Endothelial cell of umbilical vein (primary cell): ENCODE data around the gene DDIT4. TPM values are rescaled to one million over a fixed set of nuclear protein-coding genes. Genes with fewer than 3 reads are reported as not detected.

Experiments used
- BruUV-seq: library from RNA; stranded (reverse); fragments of 400-500 nt; replicated peaks from 2 replicates; lab custom pipeline; 2021; lab: Mats Ljungman, UMichigan
- CTCF ChIA-PET: fragments of 300-600, 350-600 bp; sonication (Branson Sonifier 250); formaldehyde crosslinking; loops from one replicate; lab custom pipeline; 2021; ENCODE audit warnings: antibody characterized with exemption, inconsistent platforms; lab: Charles Lee
- POLR2A ChIA-PET: fragments of 300-600, 350-600 bp; sonication (Branson Sonifier 250); formaldehyde crosslinking; loops from one replicate; lab custom pipeline; 2021; ENCODE audit warnings: antibody characterized with exemption, inconsistent platforms; lab: Charles Lee
- DNase-seq: peaks from one replicate; pipeline ENCODE4 v3.0.0-alpha.2; 2011; ENCODE audit warnings: low read depth, low spot score
- FAIRE-seq: peaks from 2 replicates; lab custom pipeline; 2011; peaks lifted over from hg19 to GRCh38; lab: Jason Lieb, UNC
- H2AFZ ChIP-seq: 2 replicates; pipeline ENCODE4 v1.6.0; 2012; ENCODE audit warnings: low read depth, low read length, control low read depth, inconsistent platforms
- H3K27ac ChIP-seq: 2 replicates; pipeline ENCODE4 v1.5.1; 2011; ENCODE audit warnings: low read depth, mild to moderate bottlenecking, control low read depth, low read length, moderate library complexity; ENCODE audit not compliant: insufficient read depth
- H3K27me3 ChIP-seq, 2 experiments: 2 replicates each; pipeline versions ENCODE4 v1.6.0 to v1.6.1; 2011; ENCODE audit warnings: low read length in 2 of 2, mixed read lengths in 1 of 2; ENCODE audit not compliant: control insufficient read depth in 2 of 2, insufficient read depth in 2 of 2
- H3K36me3 ChIP-seq, 2 experiments: 2 replicates in 1 of 2; 3 replicates in 1 of 2; pipeline ENCODE4 v1.5.1; 2011; ENCODE audit warnings: low read length in 2 of 2, mild to moderate bottlenecking in 1 of 2, moderate library complexity in 1 of 2; ENCODE audit not compliant: control insufficient read depth in 2 of 2, insufficient read depth in 2 of 2; ENCODE audit errors: extremely low read depth in 1 of 2
- H3K4me1 ChIP-seq: 3 replicates; pipeline ENCODE4 v1.5.1; 2011; ENCODE audit warnings: mild to moderate bottlenecking, low read length; ENCODE audit not compliant: control insufficient read depth, insufficient read depth; ENCODE audit errors: extremely low read depth
- H3K4me2 ChIP-seq: 2 replicates; pipeline ENCODE4 v1.6.1; 2011; ENCODE audit warnings: low read length, control low read depth, mixed read lengths; ENCODE audit not compliant: insufficient read depth
- H3K4me3 ChIP-seq, 3 experiments: fragments of 200-600 bp in 1 of 3; sonication (generic), shearing (Covaris generic) in 1 of 3; replicated peaks in 1 of 3; 2 replicates each; pipeline ENCODE4 v1.5.1; 2011 to 2016; ENCODE audit warnings: control low read depth in 3 of 3, low read length in 3 of 3, mild to moderate bottlenecking in 2 of 3, inconsistent platforms in 1 of 3, low read depth in 1 of 3, moderate library complexity in 1 of 3; ENCODE audit not compliant: insufficient read depth in 1 of 3
- H3K79me2 ChIP-seq: 2 replicates; pipeline ENCODE4 v1.6.0; 2012; ENCODE audit warnings: low read length, inconsistent platforms; ENCODE audit not compliant: control insufficient read depth, insufficient read depth
- H3K9ac ChIP-seq: replicated peaks from 2 replicates; pipeline ENCODE3; 2011; ENCODE audit warnings: low read length, control low read depth; ENCODE audit not compliant: insufficient read depth; ENCODE audit errors: extremely low read depth
- H3K9me1 ChIP-seq: replicated peaks from 3 replicates; pipeline ENCODE4 v1.6.0; 2011; ENCODE audit warnings: mild to moderate bottlenecking, low read length; ENCODE audit not compliant: control insufficient read depth, insufficient read depth; ENCODE audit errors: extremely low read depth
- H3K9me3 ChIP-seq: replicated peaks from 2 replicates; pipeline ENCODE4 v1.5.1; 2012; ENCODE audit warnings: low read length, inconsistent platforms; ENCODE audit not compliant: control insufficient read depth, insufficient read depth
- H4K20me1 ChIP-seq: replicated peaks from 2 replicates; pipeline ENCODE3; 2011; ENCODE audit warnings: mild to moderate bottlenecking, low read length; ENCODE audit not compliant: control insufficient read depth, insufficient read depth; ENCODE audit errors: extremely low read depth
- CTCF ChIP-seq, 2 donors: IDR thresholded peaks; 1 replicate in 1 of 2; 2 replicates in 1 of 2; pipeline ENCODE4 v1.5.1; 2011; ENCODE audit warnings: low read length in 2 of 2, mild to moderate bottlenecking in 2 of 2, moderate library complexity in 2 of 2, control low read depth in 1 of 2, inconsistent platforms in 1 of 2, low read depth in 1 of 2; ENCODE audit not compliant: insufficient read depth in 1 of 2; ENCODE audit errors: extremely low read depth in 1 of 2
- EZH2 ChIP-seq: IDR thresholded peaks from 2 replicates; pipeline ENCODE4 v1.6.1; 2012; ENCODE audit warnings: borderline replicate concordance, low read depth, mild to moderate bottlenecking, moderate library complexity, low read length, inconsistent platforms; ENCODE audit not compliant: severe bottlenecking
- FOS ChIP-seq: IDR thresholded peaks from 2 replicates; pipeline ENCODE4 v1.6.1; 2011; ENCODE audit warnings: mild to moderate bottlenecking, low read length, moderate library complexity, borderline replicate concordance; ENCODE audit not compliant: insufficient read depth
- GATA2 ChIP-seq: IDR thresholded peaks from 2 replicates; pipeline ENCODE4 v1.7.0; 2011; ENCODE audit warnings: low read depth, mild to moderate bottlenecking, moderate library complexity, mixed read lengths, low read length; ENCODE audit not compliant: insufficient read length, insufficient read depth
- JUN ChIP-seq: IDR thresholded peaks from 2 replicates; pipeline ENCODE4 v1.6.1; 2011; ENCODE audit warnings: borderline replicate concordance, low read depth; ENCODE audit not compliant: insufficient read length, insufficient read depth
- MYC ChIP-seq: IDR thresholded peaks from one replicate; pipeline ENCODE4 v1.6.1; 2011; ENCODE audit warnings: mild to moderate bottlenecking, low read depth, low read length
- POLR2A ChIP-seq: IDR thresholded peaks from 2 replicates; pipeline ENCODE4 v1.6.1; 2012; ENCODE audit warnings: low read depth, mild to moderate bottlenecking, control low read depth, low read length
- POLR2AphosphoS5 ChIP-seq: IDR thresholded peaks from 2 replicates; pipeline ENCODE4 v1.6.1; 2012; ENCODE audit warnings: low read depth, mild to moderate bottlenecking, control low read depth, low read length, moderate library complexity; ENCODE audit not compliant: insufficient read depth
- dilution Hi-C: fragments of 300-500 bp; cut with MboI; formaldehyde crosslinking; loops from one replicate; pipeline ENCODE4 v1.15.0; 2019; ENCODE audit warnings: low sequenced_read_pairs; ENCODE audit not compliant: extremely low pct_ligation_motif_present
- intact Hi-C: fragments of 100-400 bp; cut with micrococcal nuclease; formaldehyde crosslinking; loops from one replicate; pipeline ENCODE4 v1.10.0; 2022
- polyA plus RNA-seq, 4 experiments: library from polyadenylated mRNA; depleted of rRNA in 3 of 4; stranded (reverse) in 3 of 4; unstranded in 1 of 4; fragments of >200 nt; gene quantifications; 2 replicates each; pipeline versions ENCODE4 v1.2.1 to v1.2.3, GENCODE V29; 2011 to 2012; ENCODE audit warnings: missing spikeins in 1 of 4
- total RNA-seq: library from RNA; stranded (reverse); gene quantifications from 2 replicates; pipeline ENCODE4 v1.2.3, GENCODE V29; 2021
- TF ChIP-seq, protein P1 (sequence below): IDR thresholded peaks from 2 replicates; pipeline ENCODE4 v1.6.1; 2011; ENCODE audit not compliant: insufficient read depth, insufficient read length

The DDIT4 gene
- total and polyA plus RNA-seq, 2 donors (not counting 3 experiments of a cell fraction or from before 2014, with no cell fraction given): 60.4 to 65.3 TPM

- Histone ChIP-seq H3K4me2 (no peak overlapping the region), H3K4me3 (no peak overlapping the region), H3K9ac (no peak overlapping the region), H4K20me1 (no peaks in the 10 kb centered on the region), H3K79me2 (no peaks in the 10 kb centered on the region), H3K36me3 (no peaks in the 10 kb centered on the region), H3K9me3 (no peaks in the 10 kb centered on the region), H3K27me3 (no peaks in the 10 kb centered on the region), H3K27ac (no peak overlapping the region), H3K4me1 (peaks cover 45% of the 10 kb centered on the region), H3K9me1 (no peaks in the 10 kb centered on the region), H2AFZ (no peak overlapping the region)
- POLR2A ChIA-PET: interaction anchor here (0.6 to 1.5 kb wide), 3 partner anchors 17 to 723 kb away, joined by 3 to 5 read pairs (median 5); no protein-coding TSS in a partner anchor
- DNase-seq (no peak), FAIRE-seq (no peak)
- dilution Hi-C loops: no loop called here
- CTCF ChIA-PET: interaction anchor here (1.1 to 1.6 kb wide), 4 partner anchors 15 to 39 kb away, joined by 3 to 4 read pairs (median 4); no protein-coding TSS in a partner anchor
- TF ChIP-seq, protein P1, sequence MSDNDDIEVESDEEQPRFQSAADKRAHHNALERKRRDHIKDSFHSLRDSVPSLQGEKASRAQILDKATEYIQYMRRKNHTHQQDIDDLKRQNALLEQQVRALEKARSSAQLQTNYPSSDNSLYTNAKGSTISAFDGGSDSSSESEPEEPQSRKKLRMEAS: no peak
- TF ChIP-seq GATA2 (no peak), JUN (no peak), MYC (no peak), FOS (no peak), POLR2A (no peak), EZH2 (no peak), CTCF (IDR thresholded peaks at IDR 0.05; ENCODE audit: extremely low read depth in 1 of 2, insufficient read depth in 1 of 2, low read depth in 1 of 2, low read length in 2 of 2) (no peak), POLR2AphosphoS5 (no peak)
- no TSS peak for BruUV-seq
- intact Hi-C loops: no loop called here
Measured at GRCh38 chr10:72314263-72314662, 40.5 kb downstream of the DDIT4 start.
